Liver (tissue), 2 donors: ENCODE data around the gene AKTIP.
"Not testable (repeated sequence)": the region's sequence is repeated elsewhere in the genome, so short reads cannot be mapped to it uniquely, and the experiment has no call there.

Source experiments
- CTCF ChIP-seq: fragments of 150-350 bp; IDR thresholded peaks from 2 replicates; pipeline ENCODE4 v1.5.1; 2017; ENCODE audit warnings: improper control_type of control experiment, low read depth, low read length; ENCODE audit not compliant: missing input control
- TF ChIP-seq, protein P1 (sequence below): IDR thresholded peaks from 2 replicates; pipeline ENCODE4 v1.6.1; 2016; ENCODE audit warnings: antibody characterized with exemption
- donor health status: healthy.

- not testable (repeated sequence) for TF ChIP-seq CTCF
- TF ChIP-seq, protein P1, sequence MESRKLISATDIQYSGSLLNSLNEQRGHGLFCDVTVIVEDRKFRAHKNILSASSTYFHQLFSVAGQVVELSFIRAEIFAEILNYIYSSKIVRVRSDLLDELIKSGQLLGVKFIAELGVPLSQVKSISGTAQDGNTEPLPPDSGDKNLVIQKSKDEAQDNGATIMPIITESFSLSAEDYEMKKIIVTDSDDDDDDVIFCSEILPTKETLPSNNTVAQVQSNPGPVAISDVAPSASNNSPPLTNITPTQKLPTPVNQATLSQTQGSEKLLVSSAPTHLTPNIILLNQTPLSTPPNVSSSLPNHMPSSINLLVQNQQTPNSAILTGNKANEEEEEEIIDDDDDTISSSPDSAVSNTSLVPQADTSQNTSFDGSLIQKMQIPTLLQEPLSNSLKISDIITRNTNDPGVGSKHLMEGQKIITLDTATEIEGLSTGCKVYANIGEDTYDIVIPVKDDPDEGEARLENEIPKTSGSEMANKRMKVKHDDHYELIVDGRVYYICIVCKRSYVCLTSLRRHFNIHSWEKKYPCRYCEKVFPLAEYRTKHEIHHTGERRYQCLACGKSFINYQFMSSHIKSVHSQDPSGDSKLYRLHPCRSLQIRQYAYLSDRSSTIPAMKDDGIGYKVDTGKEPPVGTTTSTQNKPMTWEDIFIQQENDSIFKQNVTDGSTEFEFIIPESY: not testable (repeated sequence)
Observed at GRCh38 chr16:53512795-53513194, 9.8 kb upstream of the AKTIP start.
